Tibial nerve (tissue), 4 donors: ENCODE results near the gene MMEL1. TPM values are rescaled to one million over a fixed set of nuclear protein-coding genes. Genes with fewer than 3 reads are reported as not detected.

Source experiments
- DNase-seq, 2 donors: peaks; one replicate each; pipeline ENCODE4 v3.0.0-alpha.2; 2019; ENCODE audit warnings: low spot score in 2 of 2
- H3K27ac ChIP-seq, 4 donors: fragments of 200-600 bp; sonication (generic) in 3 of 4; one replicate each; pipeline ENCODE4 v1.5.1; 2017 to 2019; ENCODE audit warnings: mild to moderate bottlenecking in 1 of 4
- H3K27me3 ChIP-seq, 2 donors: fragments of 200-600 bp; sonication (generic) in 1 of 2; one replicate each; pipeline versions ENCODE4 v1.5.1 to v1.6.0; 2017 to 2019
- H3K36me3 ChIP-seq, 3 donors: fragments of 200-600 bp; sonication (generic); one replicate each; pipeline ENCODE4 v1.5.1; 2018 to 2019
- H3K4me1 ChIP-seq, 4 donors: fragments of 200-600 bp; sonication (generic) in 3 of 4; one replicate each; pipeline ENCODE4 v1.5.1; 2017 to 2019
- H3K4me3 ChIP-seq, 4 donors: fragments of 200-600 bp; sonication (generic) in 3 of 4; one replicate each; pipeline ENCODE4 v1.5.1; 2017 to 2019; ENCODE audit warnings: mild to moderate bottlenecking in 1 of 4, moderate library complexity in 1 of 4
- H3K9me3 ChIP-seq, 4 donors: fragments of 200-600 bp; sonication (generic) in 3 of 4; one replicate each; pipeline ENCODE4 v1.5.1; 2017 to 2019
- EP300 ChIP-seq, 2 donors: sonication (generic); formaldehyde crosslinking; IDR thresholded peaks; one replicate each; pipeline ENCODE4 v1.6.1; 2017; ENCODE audit warnings: antibody characterized with exemption in 2 of 2, mild to moderate bottlenecking in 1 of 2
- POLR2A ChIP-seq, 2 donors: fragments of 450-650 bp; IDR thresholded peaks; one replicate each; pipeline ENCODE4 v1.6.1; 2017; ENCODE audit warnings: antibody characterized with exemption in 2 of 2, mild to moderate bottlenecking in 2 of 2, moderate library complexity in 2 of 2
- WGBS, 2 donors: methylation state at CpG; one replicate each; pipeline ENCODE4 v1.1.5; 2018; 5-methylcytosine and 5-hydroxymethylcytosine counted together
- total RNA-seq, 4 donors: library from RNA; depleted of rRNA; stranded (reverse); fragments of >200 nt; gene quantifications; one replicate each; pipeline ENCODE4 v1.1.0, GENCODE V29; 2016
- TF ChIP-seq, protein P1 (sequence below), 5 experiments: fragments of 200-600 bp in 3 of 5; fragments of 450-650 bp in 2 of 5; sonication (generic) in 3 of 5; IDR thresholded peaks; one replicate each; pipeline ENCODE4 v1.5.1; 2016 to 2019; ENCODE audit warnings: antibody characterized with exemption in 5 of 5, mild to moderate bottlenecking in 3 of 5, moderate library complexity in 2 of 5

MMEL1 gene
- total RNA-seq, 4 donors from 2014 or later: 0.21 to 2.2 TPM; not detected in 2

DNA sequence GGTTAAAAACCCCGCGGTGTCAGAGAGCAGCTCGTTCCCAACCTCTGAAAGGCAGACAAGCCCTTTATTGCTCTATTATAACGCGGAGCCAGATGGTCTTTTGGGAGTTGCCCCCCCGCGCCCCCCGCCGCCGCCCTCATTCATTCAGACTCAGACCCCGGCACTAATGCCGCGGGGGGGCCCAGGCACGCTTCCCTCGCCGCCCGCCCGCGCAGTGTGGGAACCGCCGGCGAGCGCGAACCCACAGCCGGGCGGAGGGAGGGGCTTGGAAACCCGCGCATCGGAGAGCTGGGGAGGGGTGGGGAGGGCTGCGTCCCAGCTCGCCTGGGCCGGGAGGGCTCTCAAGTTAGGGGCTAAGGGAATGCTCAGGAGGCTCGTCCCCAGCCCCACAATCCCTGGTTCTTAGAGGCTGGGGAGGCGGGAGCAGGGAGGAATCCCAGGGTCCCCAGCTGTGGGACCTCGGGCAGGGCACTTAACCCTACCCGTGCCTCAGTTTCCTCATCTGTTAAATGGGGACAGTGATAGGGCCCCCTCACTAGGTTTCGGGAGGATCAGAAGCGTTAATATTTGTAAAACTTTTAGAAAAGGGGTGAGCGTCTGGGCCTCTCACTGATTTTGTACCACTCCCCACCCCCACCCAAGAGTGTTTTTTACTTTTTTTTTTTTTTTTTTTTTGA is 91.9 kb downstream of the MMEL1 start:
- Histone ChIP-seq H3K4me1 (peaks cover 0 to 37% (median 23%) of the 10 kb centered on the region in 4 donors), H3K27me3 (peaks cover 0 to 46% of the 10 kb centered on the region in 2 donors), H3K27ac (no peak overlapping the region), H3K36me3 (no peaks in the 10 kb centered on the region), H3K4me3 (no peak overlapping the region), H3K9me3 (no peaks in the 10 kb centered on the region)
- no peak for TF ChIP-seq EP300 (IDR thresholded peaks at IDR 0.05)
- no peak for TF ChIP-seq POLR2A (IDR thresholded peaks at IDR 0.05)
- TF ChIP-seq, protein P1, sequence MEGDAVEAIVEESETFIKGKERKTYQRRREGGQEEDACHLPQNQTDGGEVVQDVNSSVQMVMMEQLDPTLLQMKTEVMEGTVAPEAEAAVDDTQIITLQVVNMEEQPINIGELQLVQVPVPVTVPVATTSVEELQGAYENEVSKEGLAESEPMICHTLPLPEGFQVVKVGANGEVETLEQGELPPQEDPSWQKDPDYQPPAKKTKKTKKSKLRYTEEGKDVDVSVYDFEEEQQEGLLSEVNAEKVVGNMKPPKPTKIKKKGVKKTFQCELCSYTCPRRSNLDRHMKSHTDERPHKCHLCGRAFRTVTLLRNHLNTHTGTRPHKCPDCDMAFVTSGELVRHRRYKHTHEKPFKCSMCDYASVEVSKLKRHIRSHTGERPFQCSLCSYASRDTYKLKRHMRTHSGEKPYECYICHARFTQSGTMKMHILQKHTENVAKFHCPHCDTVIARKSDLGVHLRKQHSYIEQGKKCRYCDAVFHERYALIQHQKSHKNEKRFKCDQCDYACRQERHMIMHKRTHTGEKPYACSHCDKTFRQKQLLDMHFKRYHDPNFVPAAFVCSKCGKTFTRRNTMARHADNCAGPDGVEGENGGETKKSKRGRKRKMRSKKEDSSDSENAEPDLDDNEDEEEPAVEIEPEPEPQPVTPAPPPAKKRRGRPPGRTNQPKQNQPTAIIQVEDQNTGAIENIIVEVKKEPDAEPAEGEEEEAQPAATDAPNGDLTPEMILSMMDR (IDR thresholded peaks at IDR 0.05): no peak
- 20 to 21% methylated on average over 19 to 20 of the region's 39 CpGs for WGBS, 2 donors
- DNase-seq: no peak

Other genes starting within 250 kb of the MMEL1 start
- gene MORN1, start 241.5 kb downstream of the MMEL1 start, total RNA-seq: 10 to 100 TPM in 3 of 4 donors, 1 to 10 TPM in 1; 8.7 to 21.9 (median 16.1) TPM
- gene RER1, start 241.2 kb downstream of the MMEL1 start, total RNA-seq: 10 to 100 TPM; 56.4 to 76.8 (median 66.8) TPM
- 10 to 100 TPM; 27.6 to 44.7 (median 37.8) TPM for gene PEX10, start 220.5 kb downstream of the MMEL1 start, total RNA-seq
- under 1 TPM; 0.21 to 0.59 (median 0.26) TPM for gene PLCH2, start 156.7 kb downstream of the MMEL1 start, total RNA-seq
- 10 to 100 TPM; 14.2 to 50.0 (median 38.1) TPM for gene PANK4, start 106.4 kb downstream of the MMEL1 start, total RNA-seq
- under 1 TPM in 1 of 4 donors, not detected in 3; 0.87 TPM for gene HES5, start 102.8 kb downstream of the MMEL1 start, total RNA-seq
- gene TNFRSF14, start 76.6 kb downstream of the MMEL1 start, total RNA-seq: 100 to 1,000 TPM in 1 of 4 donors, 10 to 100 TPM in 3; 64.9 to 105 (median 91.1) TPM
- gene PRXL2B, start 46.2 kb downstream of the MMEL1 start, total RNA-seq: 10 to 100 TPM; 14.4 to 18.0 (median 16.9) TPM
- gene TTC34, start 168.7 kb upstream of the MMEL1 start, total RNA-seq: 1 to 10 TPM in 2 of 4 donors, under 1 TPM in 2; 0.84 to 1.2 (median 1.0) TPM